ENCODE data around the gene NET1.

- TF ChIP-seq CTCF (IDR thresholded peaks at IDR 0.05) (no peak), POLR2A (IDR thresholded peaks at IDR 0.05) (no peak)
Observed at GRCh38 chr10:5450605-5451384, 38.4 kb downstream of the NET1 start.
